ENCODE measurements around the gene FAM20C.

Gene FAM20C

GRCh38 chr7:247636-248035 lies 55.3 kb downstream of the FAM20C start:
- no peak for DNase-seq

GRCh38 chr7:248732-249435 lies 56.5 kb downstream of the FAM20C start:
- DNase-seq, result no peak

- no peak for DNase-seq
Observed at GRCh38 chr7:249989-250388, 57.6 kb downstream of the FAM20C start.

- DNase-seq, result no peak
Observed at GRCh38 chr7:250523-250922, 58.2 kb downstream of the FAM20C start.

- no peak for DNase-seq
Observed at GRCh38 chr7:251005-251404, 58.6 kb downstream of the FAM20C start.

- DNase-seq, result no peak
Observed at GRCh38 chr7:251446-252175, 59.2 kb downstream of the FAM20C start.

GRCh38 chr7:252216-252965 lies 60.0 kb downstream of the FAM20C start:
- no peak for DNase-seq

- DNase-seq, result no peak
Observed at GRCh38 chr7:252981-253380, 60.6 kb downstream of the FAM20C start.

- DNase-seq, result no peak
Observed at GRCh38 chr7:253581-254336, 61.4 kb downstream of the FAM20C start.

GRCh38 chr7:254337-255037 lies 62.1 kb downstream of the FAM20C start:
- no peak for DNase-seq

GRCh38 chr7:255038-255435 lies 62.7 kb downstream of the FAM20C start:
- DNase-seq, result no peak

- no peak for DNase-seq
Observed at GRCh38 chr7:255721-256361, 63.5 kb downstream of the FAM20C start.

- DNase-seq, result no peak
Observed at GRCh38 chr7:256461-256940, 64.1 kb downstream of the FAM20C start.

GRCh38 chr7:256981-257646 lies 64.7 kb downstream of the FAM20C start:
- no peak for DNase-seq

GRCh38 chr7:257647-257992 lies 65.2 kb downstream of the FAM20C start:
- no peak for DNase-seq

GRCh38 chr7:258476-259190 lies 66.3 kb downstream of the FAM20C start:
- DNase-seq, result no peak

- DNase-seq, result no peak
Observed at GRCh38 chr7:259191-259505, 66.8 kb downstream of the FAM20C start.

- no peak for DNase-seq
Observed at GRCh38 chr7:259751-260405, 67.5 kb downstream of the FAM20C start.

GRCh38 chr7:260441-261281 lies 68.3 kb downstream of the FAM20C start:
- DNase-seq, result no peak

All from NCI-H146 (cell line).